ENCODE measurements around the gene PDZRN3.

PDZRN3 gene

GRCh38 chr3:73511571-73512525 is 112.9 kb downstream of the PDZRN3 start:
- H3K4me3 ChIP-seq (ENCODE audit: low read length) = peak overlapping the region; percentile 7
- no peak for TF ChIP-seq CTCF (conservative IDR thresholded peaks at IDR 0.05; ENCODE audit: low read length)
- no peak for DNase-seq (ENCODE audit: low read depth)

GRCh38 chr3:73510784-73511183 is 114.0 kb downstream of the PDZRN3 start:
- H3K4me3 ChIP-seq (ENCODE audit: low read length) = no peak overlapping the region
- TF ChIP-seq CTCF (conservative IDR thresholded peaks at IDR 0.05; ENCODE audit: low read length) = no peak
- no peak for DNase-seq (ENCODE audit: low read depth)

GRCh38 chr3:73510334-73510733 is 114.4 kb downstream of the PDZRN3 start:
- DNase-seq (ENCODE audit: low read depth) = no peak
- no peak for TF ChIP-seq CTCF (conservative IDR thresholded peaks at IDR 0.05; ENCODE audit: low read length)
- H3K4me3 ChIP-seq (ENCODE audit: low read length) = no peak overlapping the region

GRCh38 chr3:73509816-73510215 is 114.9 kb downstream of the PDZRN3 start:
- DNase-seq (ENCODE audit: low read depth) = peak; percentile 51
- H3K4me3 ChIP-seq (ENCODE audit: low read length) = no peak overlapping the region; the same call in 1 of the 2 replicates
- no peak for TF ChIP-seq CTCF (conservative IDR thresholded peaks at IDR 0.05; ENCODE audit: low read length)

- no peak overlapping the region for H3K4me3 ChIP-seq (ENCODE audit: low read length)
- no peak for DNase-seq (ENCODE audit: low read depth)
These were observed 115.7 kb downstream of the PDZRN3 start for GRCh38 chr3:73509066-73509465.

GRCh38 chr3:73508330-73508954 is 116.3 kb downstream of the PDZRN3 start:
- H3K4me3 ChIP-seq (ENCODE audit: low read length) = no peak overlapping the region
- peak; percentile 81 for TF ChIP-seq CTCF (conservative IDR thresholded peaks at IDR 0.05; ENCODE audit: low read length)
- DNase-seq (ENCODE audit: low read depth) = peak; percentile 75

More at GRCh38 chr3:73509066-73509465, 115.7 kb downstream of the PDZRN3 start:
- no peak for TF ChIP-seq CTCF (conservative IDR thresholded peaks at IDR 0.05; ENCODE audit: low read length)

Measured in AG10803 (cell line).